Panc1 (cell line): ENCODE measurements around the gene DSG3. TPM values are rescaled to one million over a fixed set of nuclear protein-coding genes. Genes with fewer than 3 reads are reported as not detected.

Source experiments
- ATAC-seq: fragments of 200-7000 bp; cut with Tn5 transposase; 2 replicates; pipeline ENCODE4 v1.9.1; 2020; ENCODE audit warnings: mild to moderate bottlenecking, moderate library complexity
- BruUV-seq: library from RNA; stranded (reverse); fragments of 400-500 nt; replicated peaks from 2 replicates; lab custom pipeline; 2021; lab: Mats Ljungman, UMichigan
- CTCF ChIA-PET: fragments of 300-600 bp; sonication (Branson Sonifier 250); formaldehyde crosslinking; loops from one replicate; lab custom pipeline; 2022; ENCODE audit warnings: antibody characterized with exemption; lab: Charles Lee
- POLR2A ChIA-PET: fragments of 300-600 bp; sonication (Branson Sonifier 250); formaldehyde crosslinking; loops from one replicate; lab custom pipeline; 2022; ENCODE audit warnings: antibody characterized with exemption; lab: Charles Lee
- DNase-seq: peaks from one replicate; pipeline ENCODE4 v3.0.0-alpha.2; 2010; ENCODE audit warnings: low read depth, low spot score
- H3K27ac ChIP-seq: 2 replicates; pipeline ENCODE4 v1.5.1; 2011; ENCODE audit warnings: mild to moderate bottlenecking, low read length, inconsistent platforms
- H3K27me3 ChIP-seq: fragments of 200-500 bp; sonication (Bioruptor generic); 2 replicates; pipeline ENCODE4 v1.6.0; 2014; ENCODE audit warnings: low read length, inconsistent platforms; ENCODE audit not compliant: control insufficient read depth, insufficient read depth
- H3K36me3 ChIP-seq: fragments of 200-500 bp; sonication (Bioruptor generic); 2 replicates; pipeline ENCODE4 v1.5.1; 2014; ENCODE audit warnings: inconsistent platforms, mild to moderate bottlenecking, low read length, moderate library complexity; ENCODE audit not compliant: control insufficient read depth, insufficient read depth
- H3K4me1 ChIP-seq: 2 replicates; pipeline ENCODE4 v1.5.1; 2011; ENCODE audit warnings: inconsistent platforms, mild to moderate bottlenecking, low read length, moderate library complexity; ENCODE audit not compliant: control insufficient read depth, insufficient read depth
- H3K4me3 ChIP-seq, 2 experiments: 2 replicates each; pipeline ENCODE4 v1.5.1; 2011 to 2012; ENCODE audit warnings: low read depth in 2 of 2, low read length in 2 of 2, mild to moderate bottlenecking in 2 of 2, inconsistent platforms in 1 of 2, moderate library complexity in 1 of 2
- H3K9me3 ChIP-seq: fragments of 200-500 bp; sonication (Bioruptor generic); 2 replicates; pipeline ENCODE4 v1.5.1; 2014; ENCODE audit warnings: low read depth, mild to moderate bottlenecking, inconsistent platforms, low read length, moderate library complexity; ENCODE audit not compliant: control insufficient read depth, insufficient read depth
- POLR2AphosphoS5 ChIP-seq: IDR thresholded peaks from 2 replicates; pipeline ENCODE4 v1.6.1; 2012; ENCODE audit warnings: mild to moderate bottlenecking, low read depth, low read length, moderate library complexity
- SIN3A ChIP-seq: IDR thresholded peaks from 2 replicates; pipeline ENCODE4 v1.6.1; 2012; ENCODE audit warnings: low read depth, mild to moderate bottlenecking, low read length, moderate library complexity, borderline replicate concordance; ENCODE audit not compliant: insufficient read depth
- TCF7L2 ChIP-seq: IDR thresholded peaks from 2 replicates; pipeline ENCODE4 v1.6.1; 2011; ENCODE audit warnings: mild to moderate bottlenecking, low read depth, low read length, inconsistent platforms
- in situ Hi-C: cut with HindIII; loops from 2 replicates; pipeline ENCODE4 v1.10.0; 2016; ENCODE audit warnings: low sequenced_read_pairs, low pct_unique_long_range_greater_than_20kb
- intact Hi-C: fragments of 100-400 bp; cut with micrococcal nuclease; formaldehyde crosslinking; loops from one replicate; pipeline ENCODE4 v1.10.0; 2022; ENCODE audit not compliant: unreplicated experiment
- total RNA-seq: library from RNA; stranded (reverse); gene quantifications from one replicate; pipeline ENCODE4 v1.2.1, GENCODE V29; 2021; ENCODE audit not compliant: unreplicated experiment
- TF ChIP-seq, protein P1 (sequence below): fragments of 450-650 bp; IDR thresholded peaks from 2 replicates; pipeline ENCODE4 v1.5.1; 2017; ENCODE audit warnings: mild to moderate bottlenecking
- TF ChIP-seq, protein P2 (sequence below), 2 experiments: IDR thresholded peaks; 2 replicates each; pipeline ENCODE4 v1.6.1; 2011 to 2012; ENCODE audit warnings: low read depth in 2 of 2, control low read depth in 1 of 2, low read length in 1 of 2, mild to moderate bottlenecking in 1 of 2, moderate library complexity in 1 of 2; ENCODE audit not compliant: insufficient read depth in 1 of 2

Gene DSG3
- total RNA-seq, 1 experiment from 2014 or later, result 0.03 TPM

DNA sequence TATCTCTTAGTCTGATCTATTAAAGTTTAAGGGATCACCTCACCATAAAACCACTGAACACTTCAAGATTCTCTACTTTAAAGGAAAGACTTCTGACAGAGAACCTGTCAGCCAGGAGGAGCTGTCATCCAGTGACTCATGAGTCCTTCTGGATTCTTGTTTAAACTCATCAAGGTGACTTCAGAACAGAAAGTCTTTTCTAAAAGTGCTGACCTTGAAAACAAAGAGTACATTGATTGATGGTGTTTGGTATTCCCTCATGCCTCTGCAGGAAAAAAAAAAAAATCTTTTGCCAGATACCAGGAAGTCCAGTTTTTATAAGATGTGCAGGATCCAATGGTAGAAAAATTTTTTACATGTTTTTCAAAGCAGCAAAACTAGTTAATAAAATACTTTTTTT, 62.8 kb downstream of the DSG3 start:
- no peaks in the 10 kb centered on the region for H3K36me3 ChIP-seq
- BruUV-seq, result no TSS peak
- POLR2A ChIA-PET, result no interaction called here
- DNase-seq (no peak), ATAC-seq (no peak)
- no peaks in the 10 kb centered on the region for H3K9me3 ChIP-seq
- in situ Hi-C loops (no loop called here), intact Hi-C loops (no loop called here)
- no peak for TF ChIP-seq SIN3A
- no peaks in the 10 kb centered on the region for H3K27me3 ChIP-seq
- H3K4me3 ChIP-seq, result no peak overlapping the region
- no peak overlapping the region for H3K27ac ChIP-seq
- CTCF ChIA-PET, result interaction anchor here (1.5 kb wide), 1 partner anchor 86 kb away, joined by 5 read pairs; no protein-coding TSS in a partner anchor
- H3K4me1 ChIP-seq, result no peaks in the 10 kb centered on the region; the same call in 1 of the 2 replicates

DNA sequence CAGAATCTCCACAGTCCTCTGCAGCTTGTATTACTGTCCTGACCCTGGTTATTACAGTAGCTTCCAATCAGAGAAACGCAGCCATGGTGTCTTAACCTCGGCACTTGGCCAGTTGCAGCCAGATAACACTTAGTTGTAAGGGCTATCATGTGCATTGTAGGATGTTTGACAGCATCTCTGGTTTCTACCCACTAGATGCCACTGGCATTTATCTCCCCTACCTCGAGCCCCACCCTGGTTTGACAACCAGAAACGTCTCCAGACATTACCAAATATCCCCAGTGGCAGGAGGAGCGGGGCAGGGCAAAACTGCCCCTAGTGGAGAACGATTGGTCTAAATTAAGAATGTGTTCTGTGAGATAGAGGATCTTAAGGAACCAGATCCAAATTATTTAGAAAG, 63.6 kb downstream of the DSG3 start:
- Histone ChIP-seq H3K27me3 (no peaks in the 10 kb centered on the region), H3K36me3 (no peaks in the 10 kb centered on the region), H3K4me3 (no peak overlapping the region), H3K27ac (no peak overlapping the region), H3K9me3 (no peaks in the 10 kb centered on the region), H3K4me1 (no peaks in the 10 kb centered on the region; the same call in 1 of the 2 replicates)
- intact Hi-C loops (no loop called here), in situ Hi-C loops (no loop called here)
- TF ChIP-seq, protein P1, sequence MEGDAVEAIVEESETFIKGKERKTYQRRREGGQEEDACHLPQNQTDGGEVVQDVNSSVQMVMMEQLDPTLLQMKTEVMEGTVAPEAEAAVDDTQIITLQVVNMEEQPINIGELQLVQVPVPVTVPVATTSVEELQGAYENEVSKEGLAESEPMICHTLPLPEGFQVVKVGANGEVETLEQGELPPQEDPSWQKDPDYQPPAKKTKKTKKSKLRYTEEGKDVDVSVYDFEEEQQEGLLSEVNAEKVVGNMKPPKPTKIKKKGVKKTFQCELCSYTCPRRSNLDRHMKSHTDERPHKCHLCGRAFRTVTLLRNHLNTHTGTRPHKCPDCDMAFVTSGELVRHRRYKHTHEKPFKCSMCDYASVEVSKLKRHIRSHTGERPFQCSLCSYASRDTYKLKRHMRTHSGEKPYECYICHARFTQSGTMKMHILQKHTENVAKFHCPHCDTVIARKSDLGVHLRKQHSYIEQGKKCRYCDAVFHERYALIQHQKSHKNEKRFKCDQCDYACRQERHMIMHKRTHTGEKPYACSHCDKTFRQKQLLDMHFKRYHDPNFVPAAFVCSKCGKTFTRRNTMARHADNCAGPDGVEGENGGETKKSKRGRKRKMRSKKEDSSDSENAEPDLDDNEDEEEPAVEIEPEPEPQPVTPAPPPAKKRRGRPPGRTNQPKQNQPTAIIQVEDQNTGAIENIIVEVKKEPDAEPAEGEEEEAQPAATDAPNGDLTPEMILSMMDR, result peak; percentile 29; the same call in 1 of the 2 replicates
- TF ChIP-seq SIN3A (no peak), TCF7L2 (no peak)
- DNase-seq (peak; percentile 2), ATAC-seq (no peak)
- CTCF ChIA-PET, result no interaction called here
- BruUV-seq, result no TSS peak
- POLR2A ChIA-PET, result no interaction called here

DNA sequence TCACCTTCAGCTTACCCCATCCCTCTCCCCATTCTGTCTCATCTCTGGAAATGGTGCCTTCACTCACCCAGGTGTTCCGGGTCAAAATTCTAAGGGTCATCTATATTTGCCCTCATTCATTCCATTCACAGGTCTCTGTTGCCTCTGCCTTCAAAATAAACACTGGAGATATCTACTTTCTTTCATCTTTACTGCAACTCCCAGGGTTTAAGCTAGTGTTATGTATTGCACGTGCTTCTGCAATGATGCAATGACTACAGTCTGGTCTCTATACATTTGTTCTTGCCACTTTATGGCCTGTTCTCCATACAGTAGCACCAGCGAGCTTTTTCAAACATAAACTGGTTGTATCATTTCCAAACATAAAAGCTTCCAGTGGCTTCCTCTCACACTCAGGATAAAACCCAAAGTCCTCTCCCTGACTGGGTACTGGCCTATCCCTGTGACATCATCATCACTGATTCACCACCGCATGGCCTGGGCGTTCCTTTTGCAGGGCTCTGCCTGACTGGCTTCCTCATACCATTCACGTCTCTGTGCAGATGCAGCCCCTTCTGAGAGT, 64.7 kb downstream of the DSG3 start:
- POLR2A ChIA-PET, result no interaction called here
- no peaks in the 10 kb centered on the region; the same call in 1 of the 2 replicates for H3K4me1 ChIP-seq
- intact Hi-C loops (no loop called here), in situ Hi-C loops (no loop called here)
- TF ChIP-seq, protein P1, result no peak
- no peak for TF ChIP-seq SIN3A
- no peak for TF ChIP-seq TCF7L2
- TF ChIP-seq, protein P2, sequence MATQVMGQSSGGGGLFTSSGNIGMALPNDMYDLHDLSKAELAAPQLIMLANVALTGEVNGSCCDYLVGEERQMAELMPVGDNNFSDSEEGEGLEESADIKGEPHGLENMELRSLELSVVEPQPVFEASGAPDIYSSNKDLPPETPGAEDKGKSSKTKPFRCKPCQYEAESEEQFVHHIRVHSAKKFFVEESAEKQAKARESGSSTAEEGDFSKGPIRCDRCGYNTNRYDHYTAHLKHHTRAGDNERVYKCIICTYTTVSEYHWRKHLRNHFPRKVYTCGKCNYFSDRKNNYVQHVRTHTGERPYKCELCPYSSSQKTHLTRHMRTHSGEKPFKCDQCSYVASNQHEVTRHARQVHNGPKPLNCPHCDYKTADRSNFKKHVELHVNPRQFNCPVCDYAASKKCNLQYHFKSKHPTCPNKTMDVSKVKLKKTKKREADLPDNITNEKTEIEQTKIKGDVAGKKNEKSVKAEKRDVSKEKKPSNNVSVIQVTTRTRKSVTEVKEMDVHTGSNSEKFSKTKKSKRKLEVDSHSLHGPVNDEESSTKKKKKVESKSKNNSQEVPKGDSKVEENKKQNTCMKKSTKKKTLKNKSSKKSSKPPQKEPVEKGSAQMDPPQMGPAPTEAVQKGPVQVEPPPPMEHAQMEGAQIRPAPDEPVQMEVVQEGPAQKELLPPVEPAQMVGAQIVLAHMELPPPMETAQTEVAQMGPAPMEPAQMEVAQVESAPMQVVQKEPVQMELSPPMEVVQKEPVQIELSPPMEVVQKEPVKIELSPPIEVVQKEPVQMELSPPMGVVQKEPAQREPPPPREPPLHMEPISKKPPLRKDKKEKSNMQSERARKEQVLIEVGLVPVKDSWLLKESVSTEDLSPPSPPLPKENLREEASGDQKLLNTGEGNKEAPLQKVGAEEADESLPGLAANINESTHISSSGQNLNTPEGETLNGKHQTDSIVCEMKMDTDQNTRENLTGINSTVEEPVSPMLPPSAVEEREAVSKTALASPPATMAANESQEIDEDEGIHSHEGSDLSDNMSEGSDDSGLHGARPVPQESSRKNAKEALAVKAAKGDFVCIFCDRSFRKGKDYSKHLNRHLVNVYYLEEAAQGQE (IDR thresholded peaks at IDR 0.05; ENCODE audit: insufficient read depth in 1 of 2, low read depth in 2 of 2, low read length in 1 of 2), result no peak
- TF ChIP-seq POLR2AphosphoS5, result no peak
- H3K36me3 ChIP-seq, result no peaks in the 10 kb centered on the region
- H3K27me3 ChIP-seq, result no peaks in the 10 kb centered on the region
- no peak for ATAC-seq
- DNase-seq, result no peak
- no peaks in the 10 kb centered on the region for H3K9me3 ChIP-seq
- no peak overlapping the region for H3K4me3 ChIP-seq
- H3K27ac ChIP-seq, result no peak overlapping the region
- CTCF ChIA-PET, result interaction anchor here (0.6 kb wide), 1 partner anchor 301 kb away, joined by 7 read pairs; no protein-coding TSS in a partner anchor
- BruUV-seq, result no TSS peak
